Lung (tissue), 12 donors: ENCODE results near the gene TMCC3. TPM values are rescaled to one million over a fixed set of nuclear protein-coding genes. Genes with fewer than 3 reads are reported as not detected.
A peak's percentile ranks its signal among the peaks of the same experiment; 100 is the strongest.
"Not testable (repeated sequence)": the region's sequence is repeated elsewhere in the genome, so short reads cannot be mapped to it uniquely, and the experiment has no call there.

Source experiments
- ATAC-seq: fragments of 200-7000 bp; cut with Tn5 transposase; one replicate; pipeline ENCODE4 v1.9.1; 2020; ENCODE audit warnings: moderate number of reproducible peaks; ENCODE audit not compliant: insufficient read depth, low FRiP score
- DNase-seq, 3 donors: peaks; one replicate each; pipeline ENCODE4 v3.0.0-alpha.2; 2013 to 2017
- H3K27ac ChIP-seq, 2 donors: one replicate each; pipeline ENCODE4 v1.5.1; 2013; ENCODE audit warnings: mild to moderate bottlenecking in 2 of 2, moderate library complexity in 2 of 2, control low read depth in 1 of 2, inconsistent platforms in 1 of 2, low read depth in 1 of 2, low read length in 1 of 2
- H3K27me3 ChIP-seq, 3 donors: one replicate each; pipeline ENCODE4 v1.5.1; 2013; ENCODE audit warnings: low read length in 2 of 3; ENCODE audit not compliant: control insufficient read depth in 3 of 3, insufficient read depth in 3 of 3
- H3K36me3 ChIP-seq, 4 donors: one replicate each; pipeline ENCODE4 v1.5.1; 2013; ENCODE audit warnings: low read length in 4 of 4, mild to moderate bottlenecking in 1 of 4, moderate library complexity in 1 of 4; ENCODE audit not compliant: control insufficient read depth in 4 of 4, insufficient read depth in 4 of 4
- H3K4me1 ChIP-seq, 5 donors: one replicate each; pipeline ENCODE4 v1.5.1; 2013; ENCODE audit warnings: low read length in 5 of 5, mild to moderate bottlenecking in 2 of 5, moderate library complexity in 1 of 5; ENCODE audit not compliant: control insufficient read depth in 5 of 5, insufficient read depth in 5 of 5
- H3K4me3 ChIP-seq: one replicate; pipeline ENCODE4 v1.5.1; 2013; ENCODE audit warnings: mild to moderate bottlenecking, control low read depth, moderate library complexity
- H3K9ac ChIP-seq, 2 donors: one replicate each; pipeline ENCODE4 v1.5.1; 2013; ENCODE audit warnings: low read length in 2 of 2, control low read depth in 1 of 2; ENCODE audit not compliant: insufficient read depth in 1 of 2
- H3K9me3 ChIP-seq, 4 donors: one replicate each; pipeline ENCODE4 v1.5.1; 2013; ENCODE audit warnings: low read length in 3 of 4, mild to moderate bottlenecking in 1 of 4, moderate library complexity in 1 of 4; ENCODE audit not compliant: control insufficient read depth in 4 of 4, insufficient read depth in 3 of 4
- WGBS, 2 donors: extraction: QIAGEN DNeasy Blood & Tissue Kit; methylation state at CpG; one replicate each; pipeline ENCODE4 v1.1.7; 2013; 5-methylcytosine and 5-hydroxymethylcytosine counted together
- polyA plus RNA-seq, 2 donors: library from polyadenylated mRNA; stranded (reverse); fragments of 200-250 nt; gene quantifications; one replicate each; pipeline ENCODE4 v1.2.1, GENCODE V29; 2013
- total RNA-seq, 2 donors: library from RNA; depleted of rRNA in 1 of 2; stranded (reverse); fragments of >200 nt in 1 of 2; gene quantifications; one replicate each; pipeline ENCODE4 v1.2.1, GENCODE V29; 2014 to 2021
- TF ChIP-seq, protein P1 (sequence below): IDR thresholded peaks from 2 replicates; pipeline ENCODE4 v1.5.1; 2012; ENCODE audit warnings: mild to moderate bottlenecking; ENCODE audit errors: control extremely low read depth, extremely low read depth
- donor health status: control.
- donor health status: control.
- donor health status: Bipolar disorder and iron deficiency.
- donor health status: healthy.
- donor health status: DM: yes; HTN: yes; CAD: no.

TMCC3 gene
- total and polyA plus RNA-seq, 4 donors, result 1.7 to 17.8 (median 7.6) TPM

DNA sequence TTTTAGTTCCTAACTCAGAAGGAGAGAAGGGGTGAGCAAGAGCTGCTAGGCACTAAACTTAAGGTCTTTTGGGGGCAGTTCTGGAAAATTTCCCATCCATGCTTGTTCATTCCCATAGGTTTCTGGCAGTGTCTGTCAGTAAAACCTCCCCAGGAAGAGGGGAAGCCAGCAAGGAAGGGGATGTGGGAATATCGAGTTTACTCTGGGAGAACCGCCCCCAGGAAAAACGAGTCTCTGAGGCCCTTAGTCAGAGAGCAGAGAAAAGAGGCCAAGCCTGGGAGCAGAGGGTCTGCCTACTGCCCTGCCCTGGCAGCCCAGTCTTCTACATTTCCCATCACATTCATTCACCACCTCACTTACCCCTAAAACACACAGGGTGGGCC is 55.9 kb downstream of the TMCC3 start:
- 56 to 85% methylated on average over 3 of the region's 3 CpGs for WGBS, 2 donors

DNA sequence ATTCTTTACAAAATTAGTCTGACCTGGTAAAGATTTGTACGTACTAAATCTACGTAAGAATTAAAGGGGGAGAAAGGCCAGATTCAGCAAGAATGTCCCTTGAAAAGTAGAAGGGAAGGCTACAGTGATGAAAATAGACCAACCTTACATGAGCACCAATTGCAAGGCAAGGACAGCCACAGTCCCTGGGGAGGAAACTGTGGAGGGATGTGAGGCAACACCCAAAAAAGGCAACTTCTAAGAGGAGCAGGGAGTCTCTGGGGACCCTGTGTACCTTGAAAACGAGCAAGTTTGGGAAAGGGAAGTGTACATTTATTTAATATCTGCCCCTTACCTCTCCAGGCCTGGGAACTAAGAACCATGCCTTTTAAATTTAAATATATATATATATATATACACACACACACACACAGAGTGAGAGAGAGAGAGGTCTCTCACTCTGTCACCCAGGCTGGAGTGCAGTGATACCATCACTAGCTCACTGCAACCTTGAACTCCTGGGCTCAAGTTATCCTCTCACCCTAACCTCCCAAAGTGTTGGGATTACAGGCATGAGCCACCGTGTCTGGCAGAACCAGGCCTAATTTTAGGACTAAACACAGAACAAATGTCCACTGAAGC is 56.4 kb downstream of the TMCC3 start:
- Histone ChIP-seq H3K9ac (no peak overlapping the region), H3K27me3 (no peaks in the 10 kb centered on the region), H3K4me3 (no peak overlapping the region), H3K36me3 (peaks cover 0 to 2% (median 0%) of the 10 kb centered on the region in 4 donors), H3K9me3 (no peaks in the 10 kb centered on the region), H3K4me1 (peaks cover 0 to 6% (median 0%) of the 10 kb centered on the region in 5 donors), H3K27ac (peak overlapping the region in 1 of 2 donors; percentile 51)
- 54 to 69% methylated on average over 4 of the region's 4 CpGs for WGBS, 2 donors
- TF ChIP-seq, protein P1, sequence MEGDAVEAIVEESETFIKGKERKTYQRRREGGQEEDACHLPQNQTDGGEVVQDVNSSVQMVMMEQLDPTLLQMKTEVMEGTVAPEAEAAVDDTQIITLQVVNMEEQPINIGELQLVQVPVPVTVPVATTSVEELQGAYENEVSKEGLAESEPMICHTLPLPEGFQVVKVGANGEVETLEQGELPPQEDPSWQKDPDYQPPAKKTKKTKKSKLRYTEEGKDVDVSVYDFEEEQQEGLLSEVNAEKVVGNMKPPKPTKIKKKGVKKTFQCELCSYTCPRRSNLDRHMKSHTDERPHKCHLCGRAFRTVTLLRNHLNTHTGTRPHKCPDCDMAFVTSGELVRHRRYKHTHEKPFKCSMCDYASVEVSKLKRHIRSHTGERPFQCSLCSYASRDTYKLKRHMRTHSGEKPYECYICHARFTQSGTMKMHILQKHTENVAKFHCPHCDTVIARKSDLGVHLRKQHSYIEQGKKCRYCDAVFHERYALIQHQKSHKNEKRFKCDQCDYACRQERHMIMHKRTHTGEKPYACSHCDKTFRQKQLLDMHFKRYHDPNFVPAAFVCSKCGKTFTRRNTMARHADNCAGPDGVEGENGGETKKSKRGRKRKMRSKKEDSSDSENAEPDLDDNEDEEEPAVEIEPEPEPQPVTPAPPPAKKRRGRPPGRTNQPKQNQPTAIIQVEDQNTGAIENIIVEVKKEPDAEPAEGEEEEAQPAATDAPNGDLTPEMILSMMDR, result no peak
- DNase-seq (no peak), ATAC-seq (no peak)

More for the DNA sequence above, 55.9 kb downstream of the TMCC3 start:
- ATAC-seq (no peak), DNase-seq (no peak)
- TF ChIP-seq, protein P1, result no peak
- Histone ChIP-seq H3K27me3 (no peaks in the 10 kb centered on the region), H3K9me3 (no peaks in the 10 kb centered on the region), H3K36me3 (peaks cover 0 to 2% (median 0%) of the 10 kb centered on the region in 4 donors), H3K9ac (no peak overlapping the region), H3K4me3 (no peak overlapping the region), H3K4me1 (peaks cover 0 to 6% (median 0%) of the 10 kb centered on the region in 5 donors), H3K27ac (peak overlapping the region; percentile 45 to 51)

DNA sequence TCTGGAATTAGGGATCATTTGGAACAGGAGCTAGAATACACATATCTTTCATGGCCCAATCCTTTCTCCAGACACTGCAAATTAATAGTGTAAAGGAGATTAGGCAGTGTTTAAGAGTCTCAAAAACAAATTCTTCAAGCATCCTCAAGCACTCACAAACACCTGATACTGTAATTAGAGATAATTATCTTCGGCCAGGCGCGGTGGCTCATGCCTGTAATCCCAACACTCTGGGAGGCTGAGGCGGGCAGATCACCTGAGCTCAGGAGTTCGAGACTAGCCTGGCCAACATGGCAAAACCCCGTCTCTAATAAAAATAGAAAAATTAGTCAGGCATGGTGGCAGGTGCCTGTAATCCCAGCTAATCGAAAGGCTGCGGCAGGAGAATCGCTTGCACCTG is 57.6 kb downstream of the TMCC3 start:
- H3K4me1 ChIP-seq, H3K4me3 ChIP-seq, H3K9ac ChIP-seq, H3K27ac ChIP-seq, H3K36me3 ChIP-seq, H3K9me3 ChIP-seq, ATAC-seq, H3K27me3 ChIP-seq, DNase-seq: not testable (repeated sequence)
- WGBS, 2 donors, result 90 to 92% methylated on average over 9 of the region's 9 CpGs

DNA sequence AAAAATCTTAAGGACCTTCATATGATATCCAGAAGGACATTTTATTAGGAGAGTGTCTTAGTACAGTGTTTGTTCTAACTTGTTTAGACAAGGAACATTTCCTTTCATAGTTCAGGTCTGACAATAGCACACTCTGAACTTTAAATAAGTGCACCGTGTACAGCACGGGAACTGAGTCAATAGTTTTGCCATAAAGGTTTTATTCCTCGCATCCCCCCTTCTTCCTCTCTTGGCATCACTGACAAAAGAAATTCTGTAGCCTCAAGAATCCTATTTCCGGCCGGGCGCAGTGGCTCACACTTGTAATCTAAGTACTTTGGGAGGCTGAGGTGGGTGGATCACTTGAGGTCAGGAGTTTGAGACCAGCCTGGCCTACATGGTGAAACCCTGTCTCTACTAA is 58.3 kb downstream of the TMCC3 start:
- peak in 1 of 3 donors; percentile 18 for DNase-seq
- Histone ChIP-seq H3K4me1 (peaks cover 0 to 9% (median 0%) of the 10 kb centered on the region in 5 donors), H3K27me3 (no peaks in the 10 kb centered on the region), H3K27ac (peak overlapping the region in 1 of 2 donors; percentile 3), H3K9ac (no peak overlapping the region), H3K36me3 (peaks cover 0 to 2% (median 0%) of the 10 kb centered on the region in 4 donors), H3K9me3 (no peaks in the 10 kb centered on the region), H3K4me3 (no peak overlapping the region)
- TF ChIP-seq, protein P1, result no peak
- WGBS, 2 donors, result 58 to 76% methylated on average over 6 of the region's 6 CpGs
- no peak for ATAC-seq
